ENCODE measurements around the gene LCE5A.
A peak's percentile ranks its signal among the peaks of the same experiment; 100 is the strongest.
"Not testable (repeated sequence)": the region's sequence is repeated elsewhere in the genome, so short reads cannot be mapped to it uniquely, and the experiment has no call there.

LCE5A gene

GRCh38 chr1:152517237-152517811 lies 6.7 kb downstream of the LCE5A start:
- no peak for DNase-seq

- no peak for DNase-seq
Measured at GRCh38 chr1:152519851-152520250, 9.2 kb downstream of the LCE5A start.

- no peak for DNase-seq
Measured at GRCh38 chr1:152520561-152521090, 10.0 kb downstream of the LCE5A start.

- no peak for DNase-seq
Measured at GRCh38 chr1:152525080-152525641, 14.6 kb downstream of the LCE5A start.

- DNase-seq = peak; percentile 41 to 42
Measured at GRCh38 chr1:152533327-152533938, 22.8 kb downstream of the LCE5A start.

GRCh38 chr1:152535774-152536173 lies 25.2 kb downstream of the LCE5A start:
- no peak for DNase-seq

- no peak for DNase-seq
Measured at GRCh38 chr1:152537496-152537895, 26.9 kb downstream of the LCE5A start.

- DNase-seq = no peak
Measured at GRCh38 chr1:152539901-152540300, 29.3 kb downstream of the LCE5A start.

- no peak for DNase-seq
Measured at GRCh38 chr1:152543820-152544219, 33.2 kb downstream of the LCE5A start.

GRCh38 chr1:152546704-152547103 lies 36.1 kb downstream of the LCE5A start:
- DNase-seq = no peak

GRCh38 chr1:152548358-152548757 lies 37.8 kb downstream of the LCE5A start:
- not testable (repeated sequence) for DNase-seq
